Ishikawa (cell line): Measurements from ENCODE around the gene LMF2.

Experiments
- CEBPB ChIP-seq: IDR thresholded peaks from 2 replicates; pipeline ENCODE4 v1.6.1; 2012
- CREB1 ChIP-seq: IDR thresholded peaks from 2 replicates; pipeline ENCODE4 v1.6.1; 2012; ENCODE audit warnings: low read depth
- EGR1 ChIP-seq: IDR thresholded peaks from 2 replicates; pipeline ENCODE4 v1.6.1; 2012
- EP300 ChIP-seq: IDR thresholded peaks from 2 replicates; pipeline ENCODE4 v1.6.1; 2012; ENCODE audit warnings: borderline replicate concordance
- FOXM1 ChIP-seq: IDR thresholded peaks from 2 replicates; pipeline ENCODE4 v1.6.1; 2012; ENCODE audit warnings: low read depth, borderline replicate concordance
- MAX ChIP-seq: IDR thresholded peaks from 2 replicates; pipeline ENCODE4 v1.6.1; 2012
- NFIC ChIP-seq: IDR thresholded peaks from 2 replicates; pipeline ENCODE4 v1.6.1; 2012
- RAD21 ChIP-seq: IDR thresholded peaks from 2 replicates; pipeline ENCODE4 v1.6.1; 2012; ENCODE audit warnings: low read depth
- REST ChIP-seq: IDR thresholded peaks from 2 replicates; pipeline ENCODE4 v1.6.1; 2012; ENCODE audit warnings: low read depth, mild to moderate bottlenecking
- TAF1 ChIP-seq: IDR thresholded peaks from 2 replicates; pipeline ENCODE4 v1.6.1; 2012; ENCODE audit warnings: low read depth, mild to moderate bottlenecking
- TCF12 ChIP-seq: IDR thresholded peaks from 2 replicates; pipeline ENCODE4 v1.6.1; 2012; ENCODE audit warnings: low read depth
- TEAD4 ChIP-seq: IDR thresholded peaks from 2 replicates; pipeline ENCODE4 v1.6.1; 2012
- USF1 ChIP-seq: IDR thresholded peaks from 2 replicates; pipeline ENCODE4 v1.6.1; 2012
- YY1 ChIP-seq: IDR thresholded peaks from 2 replicates; pipeline ENCODE4 v1.6.1; 2012; ENCODE audit warnings: low read depth
- ZBTB7A ChIP-seq: IDR thresholded peaks from 2 replicates; pipeline ENCODE4 v1.6.1; 2012; ENCODE audit warnings: low read depth

Gene LMF2

GRCh38 chr22:50467341-50467740 lies 40.2 kb downstream of the LMF2 start:
- no peak for TF ChIP-seq TAF1

- TF ChIP-seq CEBPB = no peak
- no peak for TF ChIP-seq RAD21
- TF ChIP-seq CREB1 = no peak
- TF ChIP-seq MAX = no peak
- no peak for TF ChIP-seq EGR1
- TF ChIP-seq NFIC = no peak
- no peak for TF ChIP-seq TEAD4
- TF ChIP-seq ZBTB7A = no peak
- TF ChIP-seq YY1 = no peak
- no peak for TF ChIP-seq USF1
- no peak for TF ChIP-seq FOXM1
- TF ChIP-seq REST = no peak
- no peak for TF ChIP-seq EP300
- no peak for TF ChIP-seq TCF12
- TF ChIP-seq TAF1 = no peak
Measured at GRCh38 chr22:50465066-50465930, 42.2 kb downstream of the LMF2 start.

- TF ChIP-seq CEBPB = no peak
Measured at GRCh38 chr22:50464451-50464850, 43.1 kb downstream of the LMF2 start.

GRCh38 chr22:50463188-50463900 lies 44.2 kb downstream of the LMF2 start:
- no peak for TF ChIP-seq ZBTB7A
- TF ChIP-seq TAF1 = no peak
- no peak for TF ChIP-seq TEAD4

- TF ChIP-seq TEAD4 = no peak
- TF ChIP-seq REST = no peak
- TF ChIP-seq CEBPB = no peak
- no peak for TF ChIP-seq TAF1
- TF ChIP-seq CREB1 = no peak
- TF ChIP-seq TCF12 = no peak
- no peak for TF ChIP-seq FOXM1
- TF ChIP-seq NFIC = no peak
- TF ChIP-seq RAD21 = no peak
- TF ChIP-seq EP300 = no peak
- no peak for TF ChIP-seq MAX
- no peak for TF ChIP-seq USF1
- no peak for TF ChIP-seq ZBTB7A
- TF ChIP-seq YY1 = no peak
- no peak for TF ChIP-seq EGR1
Measured at GRCh38 chr22:50461979-50462540, 45.4 kb downstream of the LMF2 start.

GRCh38 chr22:50461536-50461935 lies 46.0 kb downstream of the LMF2 start:
- TF ChIP-seq FOXM1 (no peak), RAD21 (no peak), TEAD4 (no peak), EP300 (no peak), EGR1 (no peak), CEBPB (no peak), YY1 (no peak), MAX (no peak), CREB1 (no peak)
